GM21381 (cell line): ENCODE results near the gene STON2.
"Not testable (repeated sequence)": the region's sequence is repeated elsewhere in the genome, so short reads cannot be mapped to it uniquely, and the experiment has no call there.

Experiments
- ATAC-seq: cut with Tn5 transposase; IDR thresholded peaks from one replicate; pipeline ENCODE4 v1.9.1; 2021; ENCODE audit warnings: mild to moderate bottlenecking, moderate library complexity; ENCODE audit not compliant: unreplicated experiment

The STON2 gene

DNA sequence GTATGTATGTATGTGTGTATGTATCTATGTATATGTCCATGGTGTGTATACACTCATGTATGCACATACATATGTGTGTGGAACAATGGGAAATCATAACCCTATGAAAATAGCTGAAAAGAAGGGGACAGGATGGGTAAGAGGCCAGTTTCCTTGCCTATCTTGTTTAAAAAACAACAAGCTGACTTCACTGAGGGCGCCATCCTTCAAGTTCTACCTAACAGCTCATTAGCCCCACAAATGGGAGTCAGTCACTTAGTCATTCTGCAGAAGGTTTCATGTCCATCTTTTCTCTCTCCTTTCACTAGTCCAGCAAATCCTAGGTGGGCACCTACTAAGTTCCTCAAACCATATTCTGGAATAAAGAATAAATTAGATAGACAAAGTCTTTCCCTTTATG, 14.7 kb downstream of the STON2 start:
- ATAC-seq: no peak

DNA sequence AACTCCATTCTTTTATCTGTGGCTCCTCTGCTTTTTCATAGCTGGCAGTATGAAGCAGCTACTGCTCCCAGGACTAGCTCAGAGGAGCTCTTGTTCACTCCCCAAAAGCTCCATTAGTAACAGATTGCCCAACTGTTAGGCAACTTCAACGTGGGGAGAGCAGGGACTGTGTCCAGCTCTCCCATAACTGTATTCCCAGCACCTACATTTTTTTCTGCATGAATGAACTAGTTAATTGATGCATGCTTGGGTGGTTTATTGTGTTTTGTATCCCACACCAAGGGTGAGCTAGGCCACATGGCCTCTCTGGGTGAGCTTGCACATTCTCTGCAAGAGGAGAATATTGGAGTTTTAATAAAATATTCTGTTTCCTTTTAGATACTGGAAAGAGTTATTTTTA, 15.2 kb downstream of the STON2 start:
- no peak for ATAC-seq

GRCh38 chr14:81382517-81383225, 17.5 kb downstream of the STON2 start:
- ATAC-seq: no peak

DNA sequence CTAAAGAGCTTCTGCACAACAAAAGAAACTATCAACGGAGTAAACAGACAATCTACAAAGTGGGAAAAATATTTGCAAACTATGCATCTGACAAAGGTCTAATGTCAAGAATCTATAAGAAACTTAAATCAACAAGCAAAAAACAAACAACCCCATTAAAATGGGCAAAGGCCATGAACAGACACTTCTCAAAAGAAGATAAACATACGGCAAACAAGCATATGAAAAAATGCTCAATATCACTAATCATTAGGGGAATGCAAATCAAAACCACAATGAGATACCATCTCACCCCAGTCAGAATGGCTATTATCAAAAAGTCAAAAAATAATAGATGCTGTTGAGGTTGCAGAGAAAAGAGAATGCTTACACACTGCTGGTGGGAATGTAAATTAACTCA, 20.1 kb downstream of the STON2 start:
- not testable (repeated sequence) for ATAC-seq

DNA sequence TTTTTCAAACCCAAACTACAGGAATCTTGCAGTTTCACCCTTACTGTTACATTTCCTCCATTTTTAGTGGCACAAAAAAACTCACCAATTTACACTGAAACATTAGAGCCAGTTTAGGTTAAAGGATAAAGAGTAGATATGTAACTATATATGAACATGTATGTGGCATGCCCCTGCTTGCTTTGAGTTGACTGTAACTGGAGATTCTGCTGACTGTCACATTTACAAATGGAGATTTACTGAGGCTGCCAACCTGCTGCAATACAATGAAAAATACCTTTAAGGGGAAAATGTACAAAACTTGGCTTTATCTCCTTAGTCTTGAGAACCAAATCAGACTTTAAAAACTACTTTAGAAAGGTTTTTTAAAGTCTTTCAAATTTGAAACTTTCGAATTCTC, 28.3 kb downstream of the STON2 start:
- no peak for ATAC-seq

GRCh38 chr14:81367563-81367962, 32.6 kb downstream of the STON2 start:
- no peak for ATAC-seq

DNA sequence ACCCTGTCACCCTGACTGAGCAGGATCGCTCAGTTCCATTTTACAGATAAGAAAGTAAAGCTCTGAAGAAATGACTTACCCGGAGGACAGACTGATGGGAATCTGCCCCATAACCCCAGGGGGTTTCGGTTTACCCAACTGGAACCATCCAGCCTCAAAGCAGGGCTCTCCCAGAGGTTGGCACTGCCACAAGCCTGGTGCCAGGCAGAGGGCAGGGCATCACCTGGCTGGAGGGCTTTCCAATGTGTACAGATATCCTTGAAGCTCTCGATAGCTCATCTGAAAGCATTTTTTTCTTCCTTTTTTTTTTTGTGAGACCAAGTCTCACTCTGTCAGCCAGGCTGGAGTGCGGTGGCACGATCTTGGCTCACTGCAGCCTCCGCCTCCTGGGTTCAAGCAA, 33.2 kb downstream of the STON2 start:
- ATAC-seq: no peak

- no peak for ATAC-seq
Observed at GRCh38 chr14:81366214-81366613, 33.9 kb downstream of the STON2 start.

GRCh38 chr14:81363746-81364378, 36.3 kb downstream of the STON2 start:
- ATAC-seq: no peak

DNA sequence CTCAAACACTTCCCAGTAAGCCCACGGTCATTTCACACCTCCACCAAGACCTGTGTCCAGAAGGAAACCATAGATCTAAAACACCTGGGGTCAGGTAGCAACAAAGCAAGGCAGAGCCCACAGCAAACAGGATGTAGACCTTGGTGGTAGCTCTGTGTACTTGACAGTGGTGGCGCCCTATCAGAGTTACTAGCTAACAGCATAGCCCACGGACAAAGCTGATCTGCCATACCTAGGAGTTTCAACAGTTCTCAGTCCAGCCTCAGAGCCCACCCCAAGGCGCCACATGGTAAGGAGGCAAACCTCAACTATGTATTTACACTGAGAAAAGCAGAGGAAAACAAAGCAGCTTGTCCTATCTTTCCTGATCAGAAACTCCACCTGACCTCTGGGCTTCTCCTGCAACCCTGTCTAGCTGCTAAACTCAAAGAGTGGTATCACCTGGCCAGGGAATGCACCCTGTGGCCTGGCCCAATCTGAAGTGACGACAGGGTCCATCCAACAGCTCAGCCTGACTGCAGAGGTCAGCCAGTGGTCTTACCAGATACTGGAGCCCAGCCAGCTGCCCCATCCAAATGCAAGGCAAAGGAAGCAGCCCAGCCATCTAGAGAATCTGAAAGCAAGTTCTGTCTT, 46.3 kb downstream of the STON2 start:
- no peak for ATAC-seq

DNA sequence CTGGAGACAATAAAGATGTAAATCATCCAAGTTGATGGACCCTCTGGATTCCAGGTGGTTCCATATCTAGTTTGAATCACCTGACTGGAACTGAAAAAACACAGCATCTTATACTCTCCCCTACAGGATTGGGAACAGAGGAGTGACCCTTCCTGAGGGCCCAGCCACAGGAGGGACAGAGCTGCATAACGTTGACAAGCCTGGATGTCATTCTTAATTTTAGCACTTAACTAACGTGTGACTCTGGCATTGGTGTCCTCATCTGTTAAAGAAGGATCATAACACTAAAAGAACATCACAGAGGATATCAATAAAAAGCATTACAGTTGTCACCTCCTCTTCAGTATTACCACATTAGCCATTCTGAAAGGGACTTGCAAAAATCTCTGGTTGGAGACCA, 47.7 kb downstream of the STON2 start:
- no peak for ATAC-seq

DNA sequence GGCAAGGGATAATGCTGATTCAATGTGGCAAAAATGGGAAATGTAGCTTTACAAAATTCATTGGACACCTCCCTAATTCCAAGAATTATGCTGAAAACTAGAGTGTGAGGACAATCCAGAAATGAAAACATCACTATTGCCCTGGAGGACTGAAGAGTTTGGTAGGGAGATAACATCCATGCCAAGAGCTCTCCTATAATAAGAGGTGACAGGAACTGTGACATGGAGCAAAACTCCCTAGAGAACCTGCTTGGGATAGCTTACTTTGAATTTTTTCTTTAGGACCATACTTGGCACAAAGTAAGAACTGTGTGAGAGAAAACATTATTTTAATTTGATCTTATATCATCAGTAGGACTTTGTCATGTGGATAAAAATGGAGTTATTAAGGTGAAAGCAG, 48.9 kb downstream of the STON2 start:
- ATAC-seq: no peak

DNA sequence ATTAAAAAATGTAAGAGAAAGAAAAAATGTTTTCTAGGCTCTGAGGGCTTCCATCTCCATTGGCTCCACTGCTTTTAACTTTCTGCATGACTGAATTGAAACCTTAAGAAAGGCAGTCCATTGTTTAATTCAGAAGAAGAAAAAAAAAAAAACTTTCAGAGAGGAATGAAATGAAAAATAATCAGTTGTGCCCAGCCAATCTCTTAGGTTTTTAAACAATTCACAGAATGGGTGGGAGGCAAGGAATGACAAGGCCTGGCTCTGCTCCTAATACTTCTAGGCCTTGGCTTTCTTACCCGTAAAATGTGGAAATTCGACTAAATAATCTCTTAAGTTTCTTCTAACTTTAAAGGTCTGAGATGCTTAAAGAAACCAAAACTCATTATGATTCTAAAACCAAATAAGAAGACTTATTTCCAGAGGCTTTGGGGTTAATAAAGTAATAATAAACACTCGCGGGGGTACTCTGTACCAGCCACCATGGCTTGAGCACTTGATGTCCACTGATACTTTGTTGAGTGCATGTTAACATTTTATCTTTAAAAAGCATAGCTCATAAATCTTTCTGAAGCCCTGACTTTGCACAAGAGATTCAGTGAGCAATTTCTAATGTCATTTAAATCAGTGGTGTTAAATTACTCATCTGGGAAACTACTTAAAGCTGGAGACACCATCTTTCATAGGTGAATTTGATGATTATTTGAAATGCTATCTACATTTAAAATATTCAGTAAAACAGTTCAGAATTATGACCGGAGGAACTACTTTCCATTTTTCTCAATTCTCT, 49.6 kb downstream of the STON2 start:
- ATAC-seq: no peak

- ATAC-seq: no peak
Observed at GRCh38 chr14:81348061-81348460, 52.1 kb downstream of the STON2 start.

- ATAC-seq: no peak
Observed at GRCh38 chr14:81345781-81346180, 54.3 kb downstream of the STON2 start.

DNA sequence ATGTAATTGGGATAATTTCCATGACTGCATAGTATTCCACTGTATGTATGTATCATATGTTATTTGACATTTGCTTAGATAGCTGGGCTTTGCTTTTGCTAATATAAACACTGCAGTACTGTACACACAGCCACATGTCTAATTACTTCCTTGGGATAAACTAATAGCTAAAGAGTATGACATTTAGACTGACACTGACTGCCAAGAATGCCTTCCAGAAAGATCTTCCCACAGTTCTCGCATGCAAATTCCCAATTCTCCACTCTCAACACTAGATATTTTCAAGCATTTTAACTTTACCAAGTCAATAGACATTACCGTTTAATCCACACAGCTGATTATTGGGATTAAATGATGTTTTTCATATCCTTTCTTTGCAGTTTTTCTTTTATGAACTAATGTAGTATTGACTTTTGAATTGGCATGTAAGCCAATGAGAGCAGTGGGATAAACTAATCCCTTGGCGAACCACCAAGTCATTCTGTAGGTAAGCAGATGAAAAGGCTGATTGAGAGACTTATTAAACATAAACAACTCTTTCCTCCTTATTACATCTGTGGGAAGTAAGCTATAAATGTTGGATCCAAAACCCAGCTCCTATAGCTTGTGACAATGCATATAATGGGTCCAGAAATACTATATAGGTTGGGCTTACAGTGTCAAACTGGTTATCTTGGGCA, 55.5 kb downstream of the STON2 start:
- ATAC-seq: no peak

GRCh38 chr14:81343701-81344100, 56.4 kb downstream of the STON2 start:
- ATAC-seq: no peak

DNA sequence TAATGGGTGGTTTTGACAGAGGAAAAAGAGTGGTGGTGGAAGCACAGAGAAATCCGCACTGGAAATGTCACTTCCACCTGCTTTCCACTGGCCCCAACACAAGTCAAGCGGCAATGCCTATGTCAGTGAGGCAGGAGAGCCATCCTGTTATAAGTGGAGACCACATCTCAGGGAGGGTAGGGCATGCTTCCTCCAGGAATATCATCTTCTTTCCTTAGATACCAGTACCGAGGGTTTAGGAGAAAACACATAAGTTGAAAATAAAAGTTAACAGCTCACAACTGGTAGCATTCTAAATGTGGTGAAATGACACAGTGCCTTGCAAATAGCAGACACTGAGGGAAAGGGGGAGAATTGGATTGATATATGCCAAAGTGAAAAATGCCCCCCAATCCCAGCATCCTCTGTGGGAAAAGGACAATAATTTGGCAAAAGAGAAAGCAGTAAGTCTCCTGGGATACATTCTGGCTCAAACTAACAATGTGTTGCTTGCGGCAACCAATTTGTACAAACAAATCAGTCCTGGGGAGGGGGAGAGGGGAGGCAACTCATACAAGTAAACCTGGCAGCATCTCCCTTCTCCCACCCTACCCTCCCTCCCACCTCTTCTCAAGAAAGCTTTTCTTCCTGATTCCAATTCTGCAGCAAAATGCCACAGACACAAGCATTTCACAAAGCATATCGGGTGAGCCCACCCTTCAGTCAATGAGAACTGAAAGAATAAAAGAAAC, 57.1 kb downstream of the STON2 start:
- no peak for ATAC-seq

DNA sequence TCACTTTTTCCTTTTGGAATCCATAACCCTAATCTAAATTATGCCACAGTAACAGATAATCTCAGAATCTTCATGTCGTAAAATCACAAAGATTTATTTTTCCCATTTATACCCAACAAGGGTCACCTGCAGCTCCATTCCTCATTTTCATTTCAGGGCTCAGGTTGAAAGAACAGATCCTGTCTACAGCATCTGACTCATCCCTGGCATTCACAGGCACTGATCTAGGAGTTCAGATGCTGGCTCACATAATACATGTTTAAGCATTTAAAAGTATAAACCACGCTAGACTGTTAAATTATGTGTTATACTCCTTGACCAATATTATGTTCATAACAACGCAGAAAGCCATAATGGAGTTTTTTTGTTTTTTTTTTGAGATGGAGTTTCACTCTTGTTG, 58.3 kb downstream of the STON2 start:
- ATAC-seq: no peak

- no peak for ATAC-seq
Observed at GRCh38 chr14:81341370-81341769, 58.8 kb downstream of the STON2 start.
